HEK293 (cell line): ENCODE results near the gene CEP41.

Experiments
- CTCF ChIA-PET: fragments of 350-600 bp; formaldehyde crosslinking; extraction: SDS; loops from one replicate; lab custom pipeline; 2021; ENCODE audit warnings: antibody characterized with exemption; lab: Yijun Ruan, JAX
- POLR2A ChIA-PET: fragments of 300-600 bp; formaldehyde crosslinking; extraction: SDS; loops from one replicate; lab custom pipeline; 2020; ENCODE audit warnings: antibody characterized with exemption, inconsistent platforms; lab: Yijun Ruan, JAX
- H3K27ac ChIP-seq: fragments of 200-500 bp; sonication (Bioruptor generic); 2 replicates; pipeline ENCODE4 v1.5.1; 2014; ENCODE audit warnings: low read depth, low read length, control low read depth, inconsistent platforms; ENCODE audit errors: extremely low read depth
- H3K36me3 ChIP-seq, 2 experiments: fragments of 200-500 bp in 1 of 2; sonication (Bioruptor generic) in 1 of 2; 1 replicate in 1 of 2; 2 replicates in 1 of 2; pipeline ENCODE4 v1.5.1; 2014 to 2017; ENCODE audit warnings: inconsistent platforms in 2 of 2, low read length in 2 of 2; ENCODE audit not compliant: control insufficient read depth in 2 of 2, insufficient read depth in 1 of 2
- H3K4me1 ChIP-seq: fragments of 200-500 bp; sonication (Bioruptor generic); 2 replicates; pipeline ENCODE4 v1.5.1; 2014; ENCODE audit warnings: mild to moderate bottlenecking, low read length, inconsistent platforms; ENCODE audit not compliant: control insufficient read depth, insufficient read depth
- H3K4me3 ChIP-seq: 2 replicates; pipeline ENCODE4 v1.5.1; 2011; ENCODE audit warnings: low read depth, mild to moderate bottlenecking, control low read depth, low read length, moderate library complexity
- H3K9me3 ChIP-seq: fragments of 200-500 bp; sonication (Bioruptor generic); 2 replicates; pipeline ENCODE4 v1.5.1; 2014; ENCODE audit warnings: low read depth, low read length, inconsistent platforms; ENCODE audit not compliant: control insufficient read depth, insufficient read depth
- HOXD13 ChIP-seq: sonication (generic); formaldehyde crosslinking; IDR thresholded peaks from 2 replicates; pipeline ENCODE4 v1.8.0; 2022; ENCODE audit warnings: missing genetic modification reagents, borderline replicate concordance
- KLF9 ChIP-seq: fragments of 450-650 bp; formaldehyde crosslinking; IDR thresholded peaks from 2 replicates; pipeline ENCODE4 v1.5.1; 2016; ENCODE audit warnings: missing biosample characterization, missing genetic modification characterization, low read depth
- PRDM1 ChIP-seq: fragments of 450-650 bp; formaldehyde crosslinking; IDR thresholded peaks from 2 replicates; pipeline ENCODE4; 2016; ENCODE audit warnings: missing biosample characterization, missing genetic modification characterization
- SP7 ChIP-seq: fragments of 450-650 bp; formaldehyde crosslinking; IDR thresholded peaks from 2 replicates; pipeline ENCODE4 v1.5.1; 2016; ENCODE audit warnings: missing biosample characterization, missing genetic modification characterization
- ZFP41 ChIP-seq: fragments of 450-650 bp; formaldehyde crosslinking; IDR thresholded peaks from 2 replicates; pipeline ENCODE4 v1.5.1; 2016; ENCODE audit warnings: missing biosample characterization, missing genetic modification characterization, borderline replicate concordance
- ZNF155 ChIP-seq: fragments of 450-650 bp; formaldehyde crosslinking; IDR thresholded peaks from 2 replicates; pipeline ENCODE4 v1.5.1; 2016; ENCODE audit warnings: missing biosample characterization, missing genetic modification characterization
- ZNF174 ChIP-seq: fragments of 450-650 bp; formaldehyde crosslinking; IDR thresholded peaks from 2 replicates; pipeline ENCODE4 v1.5.0; 2017; ENCODE audit warnings: missing biosample characterization, mild to moderate bottlenecking, missing genetic modification characterization
- ZNF274 ChIP-seq, 2 experiments: fragments of 200-500 bp in 1 of 2; fragments of 450-650 bp in 1 of 2; sonication (Bioruptor generic) in 1 of 2; formaldehyde crosslinking in 1 of 2; IDR thresholded peaks; 2 replicates each; pipeline versions ENCODE4 v1.5.1 to v1.6.1; 2014 to 2016; ENCODE audit warnings: borderline replicate concordance in 1 of 2, inconsistent platforms in 1 of 2, low read length in 1 of 2, missing biosample characterization in 1 of 2, missing genetic modification characterization in 1 of 2
- ZNF341 ChIP-seq: fragments of 450-650 bp; formaldehyde crosslinking; IDR thresholded peaks from 2 replicates; pipeline ENCODE4; 2016; ENCODE audit warnings: low read depth, missing biosample characterization, missing genetic modification characterization
- ZNF354C ChIP-seq: fragments of 450-650 bp; formaldehyde crosslinking; IDR thresholded peaks from 2 replicates; pipeline ENCODE4 v1.5.1; 2016; ENCODE audit warnings: missing biosample characterization, missing genetic modification characterization, low read depth, borderline replicate concordance
- ZNF398 ChIP-seq: fragments of 450-650 bp; formaldehyde crosslinking; IDR thresholded peaks from 2 replicates; pipeline ENCODE4 v1.5.1; 2017; ENCODE audit warnings: missing biosample characterization, missing genetic modification characterization
- ZNF529 ChIP-seq: fragments of 450-650 bp; formaldehyde crosslinking; IDR thresholded peaks from 2 replicates; pipeline ENCODE4 v1.5.1; 2017; ENCODE audit warnings: missing genetic modification characterization, missing biosample characterization; ENCODE audit not compliant: insufficient replicate concordance
- ZNF548 ChIP-seq: fragments of 450-650 bp; formaldehyde crosslinking; IDR thresholded peaks from 2 replicates; pipeline ENCODE4 v1.5.1; 2016; ENCODE audit warnings: missing biosample characterization, missing genetic modification characterization
- ZNF624 ChIP-seq: fragments of 450-650 bp; formaldehyde crosslinking; IDR thresholded peaks from 2 replicates; pipeline ENCODE4 v1.5.1; 2017; ENCODE audit warnings: missing biosample characterization, missing genetic modification characterization
- ZNF704 ChIP-seq: fragments of 450-650 bp; formaldehyde crosslinking; IDR thresholded peaks from 2 replicates; pipeline ENCODE4 v1.5.1; 2016; ENCODE audit warnings: missing biosample characterization, missing genetic modification characterization
- TF ChIP-seq, protein P1 (sequence below): fragments of 450-650 bp; formaldehyde crosslinking; IDR thresholded peaks from 2 replicates; pipeline ENCODE4 v1.5.1; 2016; ENCODE audit warnings: missing biosample characterization, missing genetic modification characterization

CEP41 gene

GRCh38 chr7:130440527-130441365 is at the start of gene CEP41 (continued):
- TF ChIP-seq ZNF624 (tag by site-specific recombination) (no peak), ZFP41 (no peak), HOXD13 (CRISPR knock-in tag) (no peak)

DNA sequence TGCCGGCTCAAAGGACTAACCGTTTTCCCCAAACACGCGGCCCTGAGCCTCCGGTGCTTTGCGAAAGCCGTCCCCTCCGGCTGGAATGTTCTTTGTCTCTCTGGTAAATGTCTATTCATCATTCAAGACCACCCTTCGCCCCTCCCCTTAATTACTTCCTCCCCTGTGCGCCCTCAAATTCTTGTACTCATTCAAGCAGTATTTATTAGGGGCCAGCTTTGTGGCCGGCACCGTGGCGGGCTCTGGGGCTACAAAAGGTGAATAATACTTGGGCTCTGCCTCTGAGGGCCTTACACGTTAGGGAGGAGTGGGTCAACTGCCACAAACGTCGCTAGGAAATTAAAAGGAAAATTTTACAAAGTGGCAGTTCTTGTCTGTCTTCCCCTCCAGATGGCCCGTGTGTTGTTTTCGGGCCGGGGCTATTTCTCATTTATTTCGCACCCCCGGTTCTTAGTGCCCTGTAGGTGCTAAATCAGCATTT is 49.5 kb upstream of the CEP41 start:
- CTCF ChIA-PET, result no interaction called here
- TF ChIP-seq KLF9 (tag by site-specific recombination) (no peak), ZNF548 (tag by site-specific recombination) (no peak), ZNF274 (IDR thresholded peaks at IDR 0.05; ENCODE audit: low read length) (no peak), ZNF274 (tag by site-specific recombination; IDR thresholded peaks at IDR 0.05; ENCODE audit: borderline replicate concordance) (no peak), ZNF341 (tag by site-specific recombination) (no peak)
- TF ChIP-seq, all 188 proteins: peak for 0
- POLR2A ChIA-PET, result no interaction called here

GRCh38 chr7:130489140-130489983 is 48.5 kb upstream of the CEP41 start:
- H3K4me3 ChIP-seq, result no peak overlapping the region
- H3K9me3 ChIP-seq, result no peaks in the 10 kb centered on the region
- CTCF ChIA-PET, result interaction anchor here (0.5 to 1.5 kb wide), 5 partner anchors 10 to 268 kb away, joined by 3 to 4 read pairs (median 3); no protein-coding TSS in a partner anchor
- no peak overlapping the region for H3K27ac ChIP-seq
- H3K4me1 ChIP-seq, result no peaks in the 10 kb centered on the region
- POLR2A ChIA-PET, result interaction anchor here (0.6 kb wide), 1 partner anchor 776 kb away, joined by 5 read pairs; no protein-coding TSS in a partner anchor
- TF ChIP-seq ZNF398, result no peak
- TF ChIP-seq ZNF354C (tag by site-specific recombination), result no peak
- TF ChIP-seq, protein P1, sequence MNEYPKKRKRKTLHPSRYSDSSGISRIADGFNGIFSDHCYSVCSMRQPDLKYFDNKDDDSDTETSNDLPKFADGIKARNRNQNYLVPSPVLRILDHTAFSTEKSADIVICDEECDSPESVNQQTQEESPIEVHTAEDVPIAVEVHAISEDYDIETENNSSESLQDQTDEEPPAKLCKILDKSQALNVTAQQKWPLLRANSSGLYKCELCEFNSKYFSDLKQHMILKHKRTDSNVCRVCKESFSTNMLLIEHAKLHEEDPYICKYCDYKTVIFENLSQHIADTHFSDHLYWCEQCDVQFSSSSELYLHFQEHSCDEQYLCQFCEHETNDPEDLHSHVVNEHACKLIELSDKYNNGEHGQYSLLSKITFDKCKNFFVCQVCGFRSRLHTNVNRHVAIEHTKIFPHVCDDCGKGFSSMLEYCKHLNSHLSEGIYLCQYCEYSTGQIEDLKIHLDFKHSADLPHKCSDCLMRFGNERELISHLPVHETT (tag by site-specific recombination), result no peak
- no peak for TF ChIP-seq ZNF704
- no peak for TF ChIP-seq ZNF174 (tag by site-specific recombination)
- TF ChIP-seq PRDM1, result no peak
- no peak for TF ChIP-seq ZNF529 (tag by site-specific recombination)
- no peak for TF ChIP-seq SP7 (tag by site-specific recombination)
- TF ChIP-seq ZNF155, result no peak
- TF ChIP-seq ZNF274 (IDR thresholded peaks at IDR 0.05; ENCODE audit: low read length), result no peak
- no peak for TF ChIP-seq ZNF274 (tag by site-specific recombination; IDR thresholded peaks at IDR 0.05; ENCODE audit: borderline replicate concordance)
- no peak for TF ChIP-seq HOXD13 (CRISPR knock-in tag)
- TF ChIP-seq, all 188 proteins: peak for 0
- H3K36me3 ChIP-seq, result no peaks in the 10 kb centered on the region

More for the DNA sequence above, 49.5 kb upstream of the CEP41 start:
- no peaks in the 10 kb centered on the region for H3K4me1 ChIP-seq
- no peaks in the 10 kb centered on the region for H3K36me3 ChIP-seq
- H3K4me3 ChIP-seq, result no peak overlapping the region
- H3K9me3 ChIP-seq, result no peaks in the 10 kb centered on the region
- no peak overlapping the region for H3K27ac ChIP-seq
